ENCODE data around the gene HECTD2. TPM values are rescaled to one million over a fixed set of nuclear protein-coding genes. Genes with fewer than 3 reads are reported as not detected.

Gene HECTD2
- total and polyA plus RNA-seq, 2 of the 8 experiments (the other 6 are each of a cell fraction or from before 2014, with no cell fraction given): 5.7 to 11.9 TPM

DNA sequence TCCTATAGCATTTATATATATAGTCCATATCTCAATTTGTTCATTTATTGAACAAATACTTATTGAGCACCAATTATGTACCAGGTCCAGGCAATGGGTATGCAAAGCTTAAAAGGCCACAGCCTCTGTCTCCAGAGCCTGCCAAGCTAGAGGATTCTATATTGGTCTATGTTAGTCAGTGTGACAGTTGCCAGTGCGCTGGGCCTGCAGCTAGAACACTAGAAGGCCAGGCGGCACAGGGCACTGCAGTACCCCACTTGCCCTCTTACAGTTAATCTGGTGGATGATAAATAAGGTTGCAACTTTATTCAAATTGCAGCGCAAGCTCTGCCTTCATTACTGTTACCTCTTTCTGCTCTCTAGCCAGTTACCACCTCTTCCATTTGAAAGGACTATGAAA lies 153.9 kb downstream of the HECTD2 start:
- Histone ChIP-seq H2BK5ac (ENCODE audit: low read depth, low read length) (no peak overlapping the region), H2BK20ac (ENCODE audit: low read length) (no peak overlapping the region), H3K4me2 (ENCODE audit: insufficient read depth in 1 of 2, low read depth in 2 of 2, low read length in 2 of 2) (no peak overlapping the region), H3K4me3 (ENCODE audit: extremely low read depth in 1 of 4, insufficient read depth in 2 of 4, low read depth in 3 of 4, low read length in 4 of 4) (no peak overlapping the region), H3K27me3 (replicated peaks in 1 of 4; ENCODE audit: control insufficient read depth in 3 of 4, extremely low read depth in 1 of 4, insufficient read depth in 3 of 4, low read length in 3 of 4) (no peaks in the 10 kb centered on the region), H4K91ac (replicated peaks; ENCODE audit: insufficient read length, low read length) (no peak overlapping the region), H3K9me3 (ENCODE audit: insufficient read depth in 2 of 2, low read depth in 1 of 2, low read length in 1 of 2) (peaks cover 6 to 9% of the 10 kb centered on the region in 2 experiments; a peak in 2 of 4 replicates), H3K79me2 (ENCODE audit: control insufficient read depth in 1 of 2, insufficient read depth in 2 of 2, low read length in 2 of 2) (no peaks in the 10 kb centered on the region), H2BK15ac (ENCODE audit: low read length) (no peak overlapping the region), H2AFZ (ENCODE audit: low read length) (no peak overlapping the region), H3K9ac (replicated peaks in 1 of 4; ENCODE audit: extremely low read depth in 1 of 4, low read depth in 3 of 4, low read length in 3 of 4) (no peak overlapping the region), H2AK5ac (ENCODE audit: low read depth, low read length) (no peak overlapping the region), H4K5ac (ENCODE audit: insufficient read length, low read depth, low read length) (no peak overlapping the region), H3K27ac (ENCODE audit: low read depth, low read length) (no peak overlapping the region), H3K14ac (ENCODE audit: insufficient read length) (no peak overlapping the region), H3K23ac (ENCODE audit: insufficient read length) (no peak overlapping the region), H3K4me1 (replicated peaks in 1 of 4; ENCODE audit: control insufficient read depth in 3 of 4, insufficient read depth in 4 of 4, low read length in 3 of 4) (no peaks in the 10 kb centered on the region), H3K18ac (ENCODE audit: extremely low read depth, low read length) (no peak overlapping the region), H4K20me1 (replicated peaks in 1 of 2; ENCODE audit: control insufficient read depth in 1 of 2, insufficient read depth in 2 of 2, low read length in 2 of 2) (no peaks in the 10 kb centered on the region), H4K8ac (ENCODE audit: extremely low read depth, insufficient read depth, low read length) (no peak overlapping the region), H2BK12ac (ENCODE audit: low read depth, low read length) (no peak overlapping the region), H3K79me1 (ENCODE audit: low read depth, low read length) (no peaks in the 10 kb centered on the region), H2BK120ac (replicated peaks; ENCODE audit: low read depth, low read length) (no peak overlapping the region), H3K4ac (replicated peaks; ENCODE audit: insufficient read length, low read depth, low read length) (no peak overlapping the region), H3K36me3 (ENCODE audit: control insufficient read depth in 2 of 4, insufficient read depth in 4 of 4, low read length in 3 of 4) (no peaks in the 10 kb centered on the region), H3K23me2 (ENCODE audit: low read depth, low read length) (no peaks in the 10 kb centered on the region), H3K56ac (replicated peaks; ENCODE audit: insufficient read length, low read depth, low read length) (no peak overlapping the region)
- FAIRE-seq (no peak), DNase-seq (ENCODE audit: low read depth in 1 of 2, low spot score in 2 of 2) (no peak)
- ChIA-PET POLR2A (ENCODE audit: partially characterized antibody) (no interaction called here), CTCF (ENCODE audit: partially characterized antibody) (interaction anchor here (0.6 to 4.0 kb wide), 4 partner anchors 12 to 344 kb away, joined by 3 to 31 read pairs (median 4); no protein-coding TSS in a partner anchor)
- WGBS, 2 experiments (ENCODE audit: extremely low coverage in 1 of 2, insufficient coverage in 1 of 2, insufficient read length in 1 of 2, insufficient replicate concordance in 2 of 2, low coverage in 1 of 2, low lambda C conversion rate in 2 of 2, missing lambda C conversion rate in 1 of 2): 88% methylated on average over 3 of the region's 3 CpGs; no CpG with 5 or more reads in 1 of the 2 experiments
- no peak for TF ChIP-seq KDM4A (IDR thresholded peaks at IDR 0.05; ENCODE audit: low read depth, low read length, severe bottlenecking)
- no peak for TF ChIP-seq SIRT6 (IDR thresholded peaks at IDR 0.05; ENCODE audit: low read length)
- TF ChIP-seq CHD2 (IDR thresholded peaks at IDR 0.05; ENCODE audit: low read length): no peak
- no peak for TF ChIP-seq CTCF (IDR thresholded peaks at IDR 0.05; ENCODE audit: control extremely low read depth in 1 of 3, insufficient read depth in 1 of 3, low read depth in 1 of 3, low read length in 3 of 3)
- TF ChIP-seq BACH1 (IDR thresholded peaks at IDR 0.05; ENCODE audit: low read length): no peak
- no peak for TF ChIP-seq SP4 (IDR thresholded peaks at IDR 0.05; ENCODE audit: low read length)
- no peak for TF ChIP-seq EZH2 (IDR thresholded peaks at IDR 0.05; ENCODE audit: low read depth, low read length, severe bottlenecking)
- TF ChIP-seq CBX5 (IDR thresholded peaks at IDR 0.05; ENCODE audit: low read depth, low read length): no peak
- TF ChIP-seq SAP30 (IDR thresholded peaks at IDR 0.05; ENCODE audit: insufficient read depth, insufficient replicate concordance, low read length): no peak
- TF ChIP-seq HDAC2 (IDR thresholded peaks at IDR 0.05; ENCODE audit: borderline replicate concordance in 1 of 2, low read depth in 2 of 2, low read length in 2 of 2): no peak
- TF ChIP-seq POU5F1 (IDR thresholded peaks at IDR 0.05; ENCODE audit: low read depth, low read length): no peak
- no peak for TF ChIP-seq SUZ12 (IDR thresholded peaks at IDR 0.05; ENCODE audit: low read length)

All from H1 (cell line).